HEK293 (cell line): ENCODE measurements around the gene ITSN1.

Source experiments
- CTCF ChIA-PET: fragments of 350-600 bp; formaldehyde crosslinking; extraction: SDS; loops from one replicate; lab custom pipeline; 2021; ENCODE audit warnings: antibody characterized with exemption; lab: Yijun Ruan, JAX
- POLR2A ChIA-PET: fragments of 300-600 bp; formaldehyde crosslinking; extraction: SDS; loops from one replicate; lab custom pipeline; 2020; ENCODE audit warnings: antibody characterized with exemption, inconsistent platforms; lab: Yijun Ruan, JAX
- H3K27ac ChIP-seq: fragments of 200-500 bp; sonication (Bioruptor generic); 2 replicates; pipeline ENCODE4 v1.5.1; 2014; ENCODE audit warnings: low read depth, low read length, control low read depth, inconsistent platforms; ENCODE audit errors: extremely low read depth
- H3K36me3 ChIP-seq, 2 experiments: fragments of 200-500 bp in 1 of 2; sonication (Bioruptor generic) in 1 of 2; 1 replicate in 1 of 2; 2 replicates in 1 of 2; pipeline ENCODE4 v1.5.1; 2014 to 2017; ENCODE audit warnings: inconsistent platforms in 2 of 2, low read length in 2 of 2; ENCODE audit not compliant: control insufficient read depth in 2 of 2, insufficient read depth in 1 of 2
- H3K4me1 ChIP-seq: fragments of 200-500 bp; sonication (Bioruptor generic); 2 replicates; pipeline ENCODE4 v1.5.1; 2014; ENCODE audit warnings: mild to moderate bottlenecking, low read length, inconsistent platforms; ENCODE audit not compliant: control insufficient read depth, insufficient read depth
- H3K4me3 ChIP-seq: 2 replicates; pipeline ENCODE4 v1.5.1; 2011; ENCODE audit warnings: low read depth, mild to moderate bottlenecking, control low read depth, low read length, moderate library complexity
- H3K9me3 ChIP-seq: fragments of 200-500 bp; sonication (Bioruptor generic); 2 replicates; pipeline ENCODE4 v1.5.1; 2014; ENCODE audit warnings: low read depth, low read length, inconsistent platforms; ENCODE audit not compliant: control insufficient read depth, insufficient read depth
- GLI2 ChIP-seq: fragments of 450-650 bp; formaldehyde crosslinking; IDR thresholded peaks from 2 replicates; pipeline ENCODE4; 2017; ENCODE audit warnings: missing biosample characterization, missing genetic modification characterization, low read depth, borderline replicate concordance
- KLF9 ChIP-seq: fragments of 450-650 bp; formaldehyde crosslinking; IDR thresholded peaks from 2 replicates; pipeline ENCODE4 v1.5.1; 2016; ENCODE audit warnings: missing biosample characterization, missing genetic modification characterization, low read depth
- ZBTB1 ChIP-seq: fragments of 450-650 bp; formaldehyde crosslinking; IDR thresholded peaks from 2 replicates; pipeline ENCODE4 v1.5.1; 2016; ENCODE audit warnings: missing biosample characterization, missing genetic modification characterization
- ZFP3 ChIP-seq: fragments of 450-650 bp; formaldehyde crosslinking; IDR thresholded peaks from 2 replicates; pipeline ENCODE4 v1.5.1; 2016; ENCODE audit warnings: low read depth, missing biosample characterization, missing genetic modification characterization
- ZNF132 ChIP-seq: fragments of 450-650 bp; formaldehyde crosslinking; IDR thresholded peaks from 2 replicates; pipeline ENCODE4 v1.5.1; 2017; ENCODE audit warnings: missing biosample characterization, missing genetic modification characterization, borderline replicate concordance
- ZNF146 ChIP-seq: fragments of 450-650 bp; formaldehyde crosslinking; IDR thresholded peaks from 2 replicates; pipeline ENCODE4 v1.5.1; 2016; ENCODE audit warnings: missing biosample characterization, missing genetic modification characterization
- ZNF174 ChIP-seq: fragments of 450-650 bp; formaldehyde crosslinking; IDR thresholded peaks from 2 replicates; pipeline ENCODE4 v1.5.0; 2017; ENCODE audit warnings: missing biosample characterization, mild to moderate bottlenecking, missing genetic modification characterization
- ZNF175 ChIP-seq: fragments of 450-650 bp; formaldehyde crosslinking; IDR thresholded peaks from 2 replicates; pipeline ENCODE4 v1.5.1; 2016; ENCODE audit warnings: missing biosample characterization, missing genetic modification characterization
- ZNF274 ChIP-seq, 2 experiments: fragments of 200-500 bp in 1 of 2; fragments of 450-650 bp in 1 of 2; sonication (Bioruptor generic) in 1 of 2; formaldehyde crosslinking in 1 of 2; IDR thresholded peaks; 2 replicates each; pipeline versions ENCODE4 v1.5.1 to v1.6.1; 2014 to 2016; ENCODE audit warnings: borderline replicate concordance in 1 of 2, inconsistent platforms in 1 of 2, low read length in 1 of 2, missing biosample characterization in 1 of 2, missing genetic modification characterization in 1 of 2
- ZNF324 ChIP-seq: fragments of 450-650 bp; formaldehyde crosslinking; IDR thresholded peaks from 2 replicates; pipeline ENCODE4 v1.5.1; 2016; ENCODE audit warnings: missing biosample characterization, missing genetic modification characterization
- ZNF335 ChIP-seq: fragments of 450-650 bp; formaldehyde crosslinking; conservative IDR thresholded peaks from 2 replicates; pipeline ENCODE4 v1.5.1; 2016; ENCODE audit warnings: missing biosample characterization, missing genetic modification characterization
- ZNF366 ChIP-seq: fragments of 450-650 bp; formaldehyde crosslinking; conservative IDR thresholded peaks from 2 replicates; pipeline ENCODE4 v1.5.1; 2016; ENCODE audit warnings: missing biosample characterization, missing genetic modification characterization
- ZNF48 ChIP-seq: fragments of 450-650 bp; formaldehyde crosslinking; IDR thresholded peaks from 2 replicates; pipeline ENCODE4 v1.5.1; 2016; ENCODE audit warnings: missing biosample characterization, missing genetic modification characterization
- ZNF529 ChIP-seq: fragments of 450-650 bp; formaldehyde crosslinking; IDR thresholded peaks from 2 replicates; pipeline ENCODE4 v1.5.1; 2017; ENCODE audit warnings: missing genetic modification characterization, missing biosample characterization; ENCODE audit not compliant: insufficient replicate concordance
- ZNF548 ChIP-seq: fragments of 450-650 bp; formaldehyde crosslinking; IDR thresholded peaks from 2 replicates; pipeline ENCODE4 v1.5.1; 2016; ENCODE audit warnings: missing biosample characterization, missing genetic modification characterization
- ZNF558 ChIP-seq: fragments of 450-650 bp; formaldehyde crosslinking; IDR thresholded peaks from 2 replicates; pipeline ENCODE4 v1.5.1; 2016; ENCODE audit warnings: missing biosample characterization, missing genetic modification characterization
- ZNF560 ChIP-seq: fragments of 450-650 bp; formaldehyde crosslinking; IDR thresholded peaks from 2 replicates; pipeline ENCODE4 v1.5.1; 2017; ENCODE audit warnings: missing biosample characterization, missing genetic modification characterization, borderline replicate concordance
- ZNF596 ChIP-seq: fragments of 450-650 bp; IDR thresholded peaks from 2 replicates; pipeline ENCODE4 v1.5.0; 2018; ENCODE audit warnings: missing biosample characterization, mild to moderate bottlenecking, missing genetic modification characterization, moderate library complexity
- ZNF610 ChIP-seq: fragments of 450-650 bp; formaldehyde crosslinking; IDR thresholded peaks from 2 replicates; pipeline ENCODE4 v1.5.1; 2016; ENCODE audit warnings: missing biosample characterization, missing genetic modification characterization, borderline replicate concordance
- ZNF707 ChIP-seq: fragments of 450-650 bp; formaldehyde crosslinking; IDR thresholded peaks from 2 replicates; pipeline ENCODE4 v1.5.1; 2016; ENCODE audit warnings: missing biosample characterization, missing genetic modification characterization
- ZNF768 ChIP-seq: fragments of 450-650 bp; formaldehyde crosslinking; IDR thresholded peaks from 2 replicates; pipeline ENCODE4 v1.5.1; 2018; ENCODE audit warnings: missing biosample characterization, mild to moderate bottlenecking, missing genetic modification characterization
- TF ChIP-seq, protein P1 (sequence below): fragments of 450-650 bp; formaldehyde crosslinking; IDR thresholded peaks from 2 replicates; pipeline ENCODE4 v1.5.1; 2016; ENCODE audit warnings: missing biosample characterization, missing genetic modification characterization
- TF ChIP-seq, protein P2 (sequence below): fragments of 450-650 bp; formaldehyde crosslinking; IDR thresholded peaks from 2 replicates; pipeline ENCODE4 v1.5.1; 2016; ENCODE audit warnings: missing biosample characterization, missing genetic modification characterization
- TF ChIP-seq, protein P3 (sequence below): fragments of 450-650 bp; formaldehyde crosslinking; IDR thresholded peaks from 2 replicates; pipeline ENCODE4 v1.5.1; 2017; ENCODE audit warnings: missing biosample characterization, missing genetic modification characterization
- TF ChIP-seq, protein P4 (sequence below): fragments of 450-650 bp; formaldehyde crosslinking; IDR thresholded peaks from 2 replicates; pipeline ENCODE4 v1.5.1; 2016; ENCODE audit warnings: missing biosample characterization, missing genetic modification characterization, borderline replicate concordance

Gene ITSN1

DNA sequence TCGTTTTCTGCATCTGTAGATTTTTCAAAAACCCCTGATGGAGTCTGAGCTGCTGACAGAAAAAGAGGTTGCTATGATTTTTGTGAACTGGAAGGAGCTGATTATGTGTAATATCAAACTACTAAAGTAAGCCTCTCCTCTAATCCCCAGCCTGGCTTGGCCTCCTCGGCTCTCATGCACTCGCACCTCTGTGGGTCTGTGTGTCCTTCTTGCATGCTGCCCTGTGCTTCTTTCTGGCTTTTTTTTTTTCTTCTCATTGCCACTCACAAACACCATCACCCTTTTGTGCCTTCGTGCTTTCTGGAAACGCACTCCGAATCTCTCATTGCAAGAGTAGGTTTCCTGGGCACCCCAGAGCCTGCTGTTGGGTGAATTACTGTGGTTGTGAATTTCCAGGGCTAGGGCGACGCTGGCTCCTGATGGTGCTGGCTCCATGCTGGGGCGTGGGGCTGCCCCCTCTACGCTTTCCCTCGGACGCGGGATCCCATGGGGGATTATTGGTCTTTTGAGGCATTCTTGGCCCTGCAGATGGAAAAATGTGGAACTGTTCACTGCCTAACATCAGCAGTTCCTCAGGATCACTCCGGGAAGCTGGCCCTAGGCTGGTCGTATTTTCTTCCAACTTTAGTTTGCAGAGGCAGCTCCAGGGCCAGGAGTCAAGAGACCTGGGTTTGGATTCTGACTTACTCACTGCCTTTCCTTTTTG is 216.5 kb downstream of the ITSN1 start (continued):
- TF ChIP-seq, protein P1, sequence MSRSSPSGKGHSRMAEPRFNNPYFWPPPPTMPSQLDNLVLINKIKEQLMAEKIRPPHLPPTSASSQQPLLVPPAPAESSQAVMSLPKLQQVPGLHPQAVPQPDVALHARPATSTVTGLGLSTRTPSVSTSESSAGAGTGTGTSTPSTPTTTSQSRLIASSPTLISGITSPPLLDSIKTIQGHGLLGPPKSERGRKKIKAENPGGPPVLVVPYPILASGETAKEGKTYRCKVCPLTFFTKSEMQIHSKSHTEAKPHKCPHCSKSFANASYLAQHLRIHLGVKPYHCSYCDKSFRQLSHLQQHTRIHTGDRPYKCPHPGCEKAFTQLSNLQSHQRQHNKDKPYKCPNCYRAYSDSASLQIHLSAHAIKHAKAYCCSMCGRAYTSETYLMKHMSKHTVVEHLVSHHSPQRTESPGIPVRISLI = no peak
- no peak for TF ChIP-seq ZNF335 (tag by site-specific recombination)
- no peak for TF ChIP-seq ZNF707 (tag by site-specific recombination)
- TF ChIP-seq ZNF548 = no peak
- TF ChIP-seq KLF9 (tag by site-specific recombination) = no peak
- TF ChIP-seq ZNF174 = no peak
- no peak for TF ChIP-seq ZNF146
- no peak for TF ChIP-seq GLI2 (tag by site-specific recombination)
- TF ChIP-seq ZNF560 (tag by site-specific recombination) = no peak
- TF ChIP-seq ZNF48 (tag by site-specific recombination) = no peak
- TF ChIP-seq, protein P2, sequence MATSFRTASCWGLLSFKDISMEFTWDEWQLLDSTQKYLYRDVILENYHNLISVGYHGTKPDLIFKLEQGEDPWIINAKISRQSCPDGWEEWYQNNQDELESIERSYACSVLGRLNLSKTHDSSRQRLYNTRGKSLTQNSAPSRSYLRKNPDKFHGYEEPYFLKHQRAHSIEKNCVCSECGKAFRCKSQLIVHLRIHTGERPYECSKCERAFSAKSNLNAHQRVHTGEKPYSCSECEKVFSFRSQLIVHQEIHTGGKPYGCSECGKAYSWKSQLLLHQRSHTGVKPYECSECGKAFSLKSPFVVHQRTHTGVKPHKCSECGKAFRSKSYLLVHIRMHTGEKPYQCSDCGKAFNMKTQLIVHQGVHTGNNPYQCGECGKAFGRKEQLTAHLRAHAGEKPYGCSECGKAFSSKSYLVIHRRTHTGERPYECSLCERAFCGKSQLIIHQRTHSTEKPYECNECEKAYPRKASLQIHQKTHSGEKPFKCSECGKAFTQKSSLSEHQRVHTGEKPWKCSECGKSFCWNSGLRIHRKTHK (tag by site-specific recombination) = no peak
- TF ChIP-seq ZNF274 (IDR thresholded peaks at IDR 0.05; ENCODE audit: low read length) = no peak
- TF ChIP-seq ZNF274 (tag by site-specific recombination; IDR thresholded peaks at IDR 0.05; ENCODE audit: borderline replicate concordance) = no peak
- TF ChIP-seq, protein P3, sequence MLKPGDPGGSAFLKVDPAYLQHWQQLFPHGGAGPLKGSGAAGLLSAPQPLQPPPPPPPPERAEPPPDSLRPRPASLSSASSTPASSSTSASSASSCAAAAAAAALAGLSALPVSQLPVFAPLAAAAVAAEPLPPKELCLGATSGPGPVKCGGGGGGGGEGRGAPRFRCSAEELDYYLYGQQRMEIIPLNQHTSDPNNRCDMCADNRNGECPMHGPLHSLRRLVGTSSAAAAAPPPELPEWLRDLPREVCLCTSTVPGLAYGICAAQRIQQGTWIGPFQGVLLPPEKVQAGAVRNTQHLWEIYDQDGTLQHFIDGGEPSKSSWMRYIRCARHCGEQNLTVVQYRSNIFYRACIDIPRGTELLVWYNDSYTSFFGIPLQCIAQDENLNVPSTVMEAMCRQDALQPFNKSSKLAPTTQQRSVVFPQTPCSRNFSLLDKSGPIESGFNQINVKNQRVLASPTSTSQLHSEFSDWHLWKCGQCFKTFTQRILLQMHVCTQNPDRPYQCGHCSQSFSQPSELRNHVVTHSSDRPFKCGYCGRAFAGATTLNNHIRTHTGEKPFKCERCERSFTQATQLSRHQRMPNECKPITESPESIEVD (tag by site-specific recombination) = no peak
- no peak for TF ChIP-seq ZNF558 (tag by site-specific recombination)

DNA sequence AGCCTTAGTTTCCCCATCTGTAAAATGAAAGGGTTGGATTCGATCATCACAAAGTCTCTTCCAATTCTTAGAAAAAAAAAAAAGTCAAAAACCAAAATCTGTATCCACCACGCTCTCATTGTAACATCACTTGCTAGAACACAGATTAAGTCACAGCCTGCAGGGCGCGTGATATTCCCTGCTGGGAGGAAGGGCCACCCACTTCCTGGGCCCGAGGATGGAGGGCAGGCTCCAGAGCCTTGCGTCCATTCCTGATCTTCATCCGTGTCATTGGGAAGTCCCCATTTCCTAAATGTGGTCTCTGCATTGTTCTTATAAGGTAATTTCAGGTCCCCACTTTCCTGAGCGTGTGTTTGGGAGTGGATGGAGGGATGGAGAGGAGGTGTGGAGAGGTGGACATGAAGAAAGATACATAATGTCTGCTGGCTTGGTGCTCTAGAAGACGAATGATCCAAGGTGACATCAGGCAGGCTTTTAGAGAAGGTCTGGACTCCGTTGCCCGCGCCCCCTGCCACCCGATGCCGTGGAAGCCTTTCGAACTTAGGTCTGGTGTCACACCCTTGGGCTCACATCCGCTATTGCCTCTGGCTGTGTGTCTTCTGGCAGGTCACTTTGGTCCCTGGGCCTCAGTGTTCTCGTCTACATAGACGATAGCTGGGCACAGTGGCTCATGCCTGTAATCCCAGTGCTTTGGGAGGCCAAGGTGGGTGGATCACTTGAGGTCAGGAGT is 217.2 kb downstream of the ITSN1 start:
- Histone ChIP-seq H3K27ac (no peak overlapping the region), H3K4me3 (no peak overlapping the region), H3K36me3 (no peaks in the 10 kb centered on the region), H3K9me3 (no peaks in the 10 kb centered on the region), H3K4me1 (no peaks in the 10 kb centered on the region)
- CTCF ChIA-PET = no interaction called here
- POLR2A ChIA-PET = no interaction called here
- TF ChIP-seq ZNF366 (tag by site-specific recombination) (peak; percentile 73), ZNF324 (tag by site-specific recombination) (no peak), ZNF175 (tag by site-specific recombination) (no peak), ZFP3 (no peak)

DNA sequence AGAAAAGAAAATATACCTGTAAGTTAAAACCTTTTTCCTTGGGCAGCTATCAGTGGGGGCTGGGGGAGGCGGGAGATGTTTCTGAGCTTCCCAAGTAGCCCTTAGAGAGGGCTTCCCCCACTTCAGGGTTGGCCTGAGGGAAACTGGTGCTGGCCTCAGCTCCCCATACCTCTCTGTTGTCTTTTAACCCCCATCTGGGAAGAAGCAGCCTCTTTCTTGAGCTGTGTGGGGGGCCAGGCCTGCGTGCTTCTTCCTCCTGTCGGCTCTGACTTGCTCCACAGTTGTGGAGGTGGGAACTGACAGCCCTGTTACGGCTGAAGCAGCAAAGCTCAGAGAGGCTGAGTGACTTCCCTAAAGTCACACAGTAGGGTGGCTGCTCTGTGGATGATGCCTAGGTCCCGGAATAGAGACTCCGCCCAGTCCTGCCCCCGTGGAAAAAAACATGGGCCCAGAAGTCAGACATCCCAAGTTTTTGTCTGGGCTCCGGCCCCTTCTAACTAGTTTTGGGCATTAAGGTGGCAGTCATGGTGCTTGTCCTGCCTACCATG is 218.1 kb downstream of the ITSN1 start:
- H3K27ac ChIP-seq = no peak overlapping the region
- H3K36me3 ChIP-seq = no peaks in the 10 kb centered on the region
- ChIA-PET POLR2A (no interaction called here), CTCF (no interaction called here)
- H3K4me3 ChIP-seq = no peak overlapping the region
- no peak for TF ChIP-seq ZBTB1
- no peak for TF ChIP-seq ZNF132
- TF ChIP-seq ZNF529 (tag by site-specific recombination) = no peak
- no peak for TF ChIP-seq ZNF596
- TF ChIP-seq, protein P4, sequence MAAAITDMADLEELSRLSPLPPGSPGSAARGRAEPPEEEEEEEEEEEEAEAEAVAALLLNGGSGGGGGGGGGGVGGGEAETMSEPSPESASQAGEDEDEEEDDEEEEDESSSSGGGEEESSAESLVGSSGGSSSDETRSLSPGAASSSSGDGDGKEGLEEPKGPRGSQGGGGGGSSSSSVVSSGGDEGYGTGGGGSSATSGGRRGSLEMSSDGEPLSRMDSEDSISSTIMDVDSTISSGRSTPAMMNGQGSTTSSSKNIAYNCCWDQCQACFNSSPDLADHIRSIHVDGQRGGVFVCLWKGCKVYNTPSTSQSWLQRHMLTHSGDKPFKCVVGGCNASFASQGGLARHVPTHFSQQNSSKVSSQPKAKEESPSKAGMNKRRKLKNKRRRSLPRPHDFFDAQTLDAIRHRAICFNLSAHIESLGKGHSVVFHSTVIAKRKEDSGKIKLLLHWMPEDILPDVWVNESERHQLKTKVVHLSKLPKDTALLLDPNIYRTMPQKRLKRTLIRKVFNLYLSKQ = no peak
- TF ChIP-seq ZNF768 (tag by site-specific recombination) = 0 out of 2 replicates have a peak, but pooled peaks have one; percentile 42
- no peak for TF ChIP-seq ZNF48 (tag by site-specific recombination)
- TF ChIP-seq ZNF610 (tag by site-specific recombination) = no peak
- H3K9me3 ChIP-seq = no peaks in the 10 kb centered on the region
- H3K4me1 ChIP-seq = no peaks in the 10 kb centered on the region
